DND-41 (cell line): Measurements from ENCODE around the gene CLDN6.

ENCODE experiments used
- ATAC-seq: fragments of 200-7000 bp; cut with Tn5 transposase; 3 replicates; pipeline ENCODE4 v1.9.1; 2021; ENCODE audit warnings: low read depth; ENCODE audit not compliant: insufficient read depth
- DNase-seq: peaks from one replicate; pipeline ENCODE4 v3.0.0-alpha.2; 2020
- H2AFZ ChIP-seq: 2 replicates; pipeline ENCODE4 v1.6.0; 2012; ENCODE audit warnings: low read depth, low read length
- H3K27ac ChIP-seq: 2 replicates; pipeline ENCODE4 v1.5.1; 2012; ENCODE audit warnings: low read length, inconsistent platforms
- H3K27me3 ChIP-seq: fragments of 200-600 bp; sonication (generic); 2 replicates; pipeline ENCODE4 v1.6.0; 2012; ENCODE audit warnings: low read length, mild to moderate bottlenecking, inconsistent platforms; ENCODE audit not compliant: insufficient read depth, poor library complexity
- H3K36me3 ChIP-seq: 2 replicates; pipeline ENCODE4 v1.5.1; 2012; ENCODE audit warnings: low read length, inconsistent platforms; ENCODE audit not compliant: insufficient read depth
- H3K4me1 ChIP-seq: 2 replicates; pipeline ENCODE4 v1.5.1; 2012; ENCODE audit warnings: mild to moderate bottlenecking, low read length; ENCODE audit not compliant: insufficient read depth
- H3K4me2 ChIP-seq: 2 replicates; pipeline ENCODE4 v1.6.0; 2012; ENCODE audit warnings: mild to moderate bottlenecking, moderate library complexity, low read length, inconsistent platforms; ENCODE audit not compliant: insufficient read depth
- H3K4me3 ChIP-seq, 2 experiments: fragments of 200-600 bp in 1 of 2; shearing (Covaris generic) in 1 of 2; 2 replicates each; pipeline ENCODE4 v1.5.1; 2012 to 2016; ENCODE audit warnings: inconsistent platforms in 2 of 2, low read length in 2 of 2, mild to moderate bottlenecking in 2 of 2, low read depth in 1 of 2, moderate library complexity in 1 of 2
- H3K79me2 ChIP-seq: 2 replicates; pipeline ENCODE4 v1.6.0; 2012; ENCODE audit warnings: low read length, inconsistent platforms; ENCODE audit not compliant: insufficient read depth
- H3K9ac ChIP-seq: 2 replicates; pipeline ENCODE4 v1.6.0; 2012; ENCODE audit warnings: low read depth, mild to moderate bottlenecking, inconsistent platforms, low read length, moderate library complexity
- H3K9me3 ChIP-seq: 2 replicates; pipeline ENCODE4 v1.5.1; 2012; ENCODE audit warnings: low read length, moderate library complexity, mild to moderate bottlenecking, inconsistent platforms; ENCODE audit not compliant: insufficient read depth, severe bottlenecking
- H4K20me1 ChIP-seq: 2 replicates; pipeline ENCODE4 v1.6.0; 2012; ENCODE audit warnings: low read length; ENCODE audit not compliant: insufficient read depth
- CTCF ChIP-seq: IDR thresholded peaks from 2 replicates; pipeline ENCODE4 v1.5.1; 2012; ENCODE audit warnings: borderline replicate concordance, low read length, moderate library complexity, mild to moderate bottlenecking; ENCODE audit not compliant: poor library complexity, severe bottlenecking; ENCODE audit errors: extremely low read depth
- EZH2 ChIP-seq: IDR thresholded peaks from 3 replicates; pipeline ENCODE4 v1.6.1; 2012; ENCODE audit warnings: borderline replicate concordance, low read depth, mild to moderate bottlenecking, moderate library complexity, low read length, inconsistent platforms; ENCODE audit not compliant: severe bottlenecking

The CLDN6 gene

DNA sequence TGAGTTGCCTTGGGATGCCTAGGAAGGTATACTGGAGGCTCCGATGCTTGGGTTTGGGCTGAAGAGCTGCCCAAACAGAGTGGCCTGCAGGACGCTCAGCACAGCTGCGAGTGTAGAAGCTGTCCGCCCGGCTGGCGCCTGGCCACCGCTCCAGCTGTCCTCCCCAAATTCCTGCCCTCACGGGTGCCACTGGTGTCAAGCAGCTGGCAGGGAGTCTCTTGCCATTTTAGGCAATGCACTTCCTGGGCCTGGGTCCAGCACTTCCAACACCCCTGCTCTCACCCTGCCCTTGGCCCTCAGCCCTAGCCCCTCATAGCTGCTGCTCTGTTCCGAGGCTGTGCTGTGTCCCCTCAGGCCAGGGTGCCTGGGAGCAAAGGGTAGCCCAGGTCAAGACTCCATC is 32.5 kb downstream of the CLDN6 start:
- Histone ChIP-seq H4K20me1 (no peaks in the 10 kb centered on the region), H3K79me2 (peaks cover 10% of the 10 kb centered on the region), H3K27ac (no peak overlapping the region), H3K4me1 (peaks cover 26% of the 10 kb centered on the region), H2AFZ (no peak overlapping the region), H3K9me3 (no peaks in the 10 kb centered on the region), H3K4me3 (no peak overlapping the region), H3K36me3 (no peaks in the 10 kb centered on the region; the same call in 1 of the 2 replicates), H3K4me2 (no peak overlapping the region), H3K27me3 (no peaks in the 10 kb centered on the region), H3K9ac (no peak overlapping the region)
- TF ChIP-seq EZH2 (no peak), CTCF (no peak)
- DNase-seq: no peak
- no peak for ATAC-seq

DNA sequence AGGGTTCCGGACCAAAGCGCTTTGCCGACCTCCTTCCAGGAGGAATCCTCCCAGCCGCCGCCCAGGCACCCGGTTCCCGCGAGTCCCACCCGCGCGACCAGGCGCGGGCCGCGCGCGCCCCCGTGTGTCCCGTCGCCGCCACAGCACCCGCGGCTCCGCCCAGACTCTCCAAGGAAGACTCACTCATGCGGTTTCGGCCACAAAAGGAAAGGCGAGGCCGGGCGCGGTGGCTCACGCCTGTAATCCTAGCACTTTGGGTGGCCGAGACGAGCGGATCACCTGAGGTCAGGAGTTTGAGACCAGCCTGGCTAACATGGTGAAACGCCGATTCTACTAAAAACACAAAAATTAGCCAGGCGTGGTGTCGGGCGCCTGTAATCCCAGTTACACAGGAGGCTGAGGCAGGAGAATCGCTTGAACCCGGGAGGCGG is 34.3 kb downstream of the CLDN6 start:
- Histone ChIP-seq H3K9me3 (no peaks in the 10 kb centered on the region), H3K4me2 (peak overlapping the region; percentile 73), H3K9ac (peak overlapping the region; percentile 45), H3K79me2 (peaks cover 26% of the 10 kb centered on the region), H3K4me3 (peak overlapping the region in 1 of 2 experiments; percentile 50; a peak in 2 of 4 replicates), H3K4me1 (peaks cover 35% of the 10 kb centered on the region), H3K27ac (no peak overlapping the region), H3K27me3 (no peaks in the 10 kb centered on the region), H2AFZ (peak overlapping the region; percentile 73), H4K20me1 (peaks cover 6% of the 10 kb centered on the region; the same call in 1 of the 2 replicates), H3K36me3 (peaks cover 11% of the 10 kb centered on the region; the same call in 1 of the 2 replicates)
- DNase-seq (peak; percentile 81), ATAC-seq (peak; percentile 61)
- TF ChIP-seq EZH2: no peak
- TF ChIP-seq CTCF: peak; percentile 91

- H3K4me2 ChIP-seq: no peak overlapping the region
These were observed 35.6 kb downstream of the CLDN6 start for GRCh38 chr16:2982402-2982801.

More at GRCh38 chr16:2982402-2982801, 35.6 kb downstream of the CLDN6 start:
- H4K20me1 ChIP-seq: peaks cover 15% of the 10 kb centered on the region
- DNase-seq (no peak), ATAC-seq (no peak)
- no peak overlapping the region for H2AFZ ChIP-seq
- peaks cover 38% of the 10 kb centered on the region for H3K79me2 ChIP-seq
- no peak for TF ChIP-seq CTCF
- TF ChIP-seq EZH2: no peak
- H3K4me1 ChIP-seq: peaks cover 48% of the 10 kb centered on the region
- H3K9me3 ChIP-seq: no peaks in the 10 kb centered on the region
- peaks cover 21% of the 10 kb centered on the region for H3K36me3 ChIP-seq
- no peak overlapping the region for H3K4me3 ChIP-seq
- H3K9ac ChIP-seq: 0 out of 2 replicates have a peak overlapping the region, but pooled peaks have one; percentile 7
- H3K27ac ChIP-seq: no peak overlapping the region
- no peaks in the 10 kb centered on the region for H3K27me3 ChIP-seq
